Measurements from ENCODE around the gene GPX5. TPM values are rescaled to one million over a fixed set of nuclear protein-coding genes. Genes with fewer than 3 reads are reported as not detected.
A peak's percentile ranks its signal among the peaks of the same experiment; 100 is the strongest.

Gene GPX5
- total RNA-seq, 1 donor from 2014 or later: not detected

GRCh38 chr6:28490205-28490890, 35.3 kb upstream of the GPX5 start:
- no peak for DNase-seq (ENCODE audit: extremely low spot score in 2 of 2)
- Histone ChIP-seq H3K9me3 (no peaks in the 10 kb centered on the region), H3K4me1 (no peaks in the 10 kb centered on the region), H3K27ac (peak overlapping the region; percentile 79), H3K36me3 (no peaks in the 10 kb centered on the region), H3K4me3 (peak overlapping the region; percentile 41 to 47), H3K27me3 (no peaks in the 10 kb centered on the region)
- intact Hi-C loops (cut with DNase I): no loop called here
- TF ChIP-seq CTCF (IDR thresholded peaks at IDR 0.05) (no peak), POLR2AphosphoS5 (IDR thresholded peaks at IDR 0.05; ENCODE audit: insufficient read depth in 1 of 2, low read depth in 1 of 2) (no peak), POLR2A (IDR thresholded peaks at IDR 0.05) (no peak)

- no peak for TF ChIP-seq CTCF (IDR thresholded peaks at IDR 0.05)
- TF ChIP-seq POLR2AphosphoS5 (IDR thresholded peaks at IDR 0.05; ENCODE audit: insufficient read depth in 1 of 2, low read depth in 1 of 2): no peak
- no peak for TF ChIP-seq POLR2A (IDR thresholded peaks at IDR 0.05)
- Histone ChIP-seq H3K27me3 (no peaks in the 10 kb centered on the region), H3K4me3 (no peak overlapping the region), H3K27ac (no peak overlapping the region), H3K9me3 (no peaks in the 10 kb centered on the region), H3K36me3 (no peaks in the 10 kb centered on the region), H3K4me1 (no peaks in the 10 kb centered on the region)
- intact Hi-C loops (cut with DNase I): no loop called here
- DNase-seq (ENCODE audit: extremely low spot score in 2 of 2): no peak
Observed at GRCh38 chr6:28491984-28492317, 33.7 kb upstream of the GPX5 start.

GRCh38 chr6:28496099-28496779, 29.4 kb upstream of the GPX5 start:
- Histone ChIP-seq H3K9me3 (no peaks in the 10 kb centered on the region), H3K27me3 (no peaks in the 10 kb centered on the region), H3K4me1 (no peaks in the 10 kb centered on the region), H3K27ac (no peak overlapping the region), H3K36me3 (no peaks in the 10 kb centered on the region), H3K4me3 (no peak overlapping the region)
- intact Hi-C loops (cut with DNase I): no loop called here
- DNase-seq (ENCODE audit: extremely low spot score in 2 of 2): no peak
- TF ChIP-seq CTCF (IDR thresholded peaks at IDR 0.05) (no peak), POLR2A (IDR thresholded peaks at IDR 0.05) (no peak), POLR2AphosphoS5 (IDR thresholded peaks at IDR 0.05; ENCODE audit: insufficient read depth in 1 of 2, low read depth in 1 of 2) (no peak)

- no peaks in the 10 kb centered on the region for H3K36me3 ChIP-seq
- H3K4me1 ChIP-seq: no peaks in the 10 kb centered on the region
- intact Hi-C loops (cut with DNase I): no loop called here
- no peaks in the 10 kb centered on the region for H3K9me3 ChIP-seq
- no peaks in the 10 kb centered on the region for H3K27me3 ChIP-seq
- no peak for DNase-seq (ENCODE audit: extremely low spot score in 2 of 2)
- no peak for TF ChIP-seq CTCF (IDR thresholded peaks at IDR 0.05)
- no peak for TF ChIP-seq POLR2A (IDR thresholded peaks at IDR 0.05)
- TF ChIP-seq POLR2AphosphoS5 (IDR thresholded peaks at IDR 0.05; ENCODE audit: insufficient read depth in 1 of 2, low read depth in 1 of 2): no peak
- H3K4me3 ChIP-seq: no peak overlapping the region
- H3K27ac ChIP-seq: no peak overlapping the region
Observed at GRCh38 chr6:28497306-28497705, 28.4 kb upstream of the GPX5 start.

GRCh38 chr6:28497893-28498292, 27.8 kb upstream of the GPX5 start:
- Histone ChIP-seq H3K27me3 (no peaks in the 10 kb centered on the region), H3K9me3 (no peaks in the 10 kb centered on the region), H3K4me3 (no peak overlapping the region), H3K36me3 (no peaks in the 10 kb centered on the region), H3K4me1 (no peaks in the 10 kb centered on the region), H3K27ac (no peak overlapping the region)
- TF ChIP-seq POLR2AphosphoS5 (IDR thresholded peaks at IDR 0.05; ENCODE audit: insufficient read depth in 1 of 2, low read depth in 1 of 2) (no peak), POLR2A (IDR thresholded peaks at IDR 0.05) (no peak), CTCF (IDR thresholded peaks at IDR 0.05) (no peak)
- DNase-seq (ENCODE audit: extremely low spot score in 2 of 2): no peak
- intact Hi-C loops (cut with DNase I): no loop called here

All from vagina (tissue), 2 donors.